Activated CD4-positive, alpha-beta memory T cell treated with anti-CD3 and anti-CD28 coated beads for 36 hours (primary cell): ENCODE data around the gene DPYD. TPM values are rescaled to one million over a fixed set of nuclear protein-coding genes. Genes with fewer than 3 reads are reported as not detected.

Experiments
- CTCF ChIA-PET: fragments of 350-600 bp; sonication (Branson Sonifier 250); formaldehyde crosslinking; loops from one replicate; lab custom pipeline; 2021; ENCODE audit warnings: antibody characterized with exemption, inconsistent platforms; lab: Charles Lee
- POLR2A ChIA-PET: fragments of 350-600 bp; sonication (Branson Sonifier 250); formaldehyde crosslinking; loops from one replicate; lab custom pipeline; 2021; ENCODE audit warnings: antibody characterized with exemption; lab: Charles Lee
- DNase-seq: peaks from one replicate; pipeline ENCODE4 v3.0.0-alpha.2; 2020
- H3K27ac Mint-ChIP-seq: one replicate; pipeline ENCODE4 v1.8.0; 2021; ENCODE audit warnings: mixed read lengths
- H3K27me3 Mint-ChIP-seq: one replicate; pipeline ENCODE4 v1.8.0; 2021; ENCODE audit warnings: mixed read lengths
- H3K36me3 Mint-ChIP-seq: one replicate; pipeline ENCODE4 v1.8.0; 2021; ENCODE audit warnings: mixed read lengths
- H3K4me1 Mint-ChIP-seq: one replicate; pipeline ENCODE4 v1.8.0; 2021; ENCODE audit warnings: low read depth, mixed read lengths
- H3K4me3 Mint-ChIP-seq: one replicate; pipeline ENCODE4 v1.8.0; 2021; ENCODE audit warnings: mild to moderate bottlenecking, mixed read lengths
- H3K9me3 Mint-ChIP-seq: one replicate; pipeline ENCODE4 v1.8.0; 2021; ENCODE audit warnings: mixed read lengths
- intact Hi-C: fragments of 100-400 bp; cut with micrococcal nuclease; formaldehyde crosslinking; loops from one replicate; pipeline ENCODE4 v1.15.1; 2023
- total RNA-seq, 2 experiments: library from RNA; stranded (reverse); gene quantifications; one replicate each; pipeline ENCODE4 v1.2.3, GENCODE V29; 2021

DPYD gene
- total RNA-seq, 2 experiments from 2014 or later: 11.8 to 12.2 TPM

GRCh38 chr1:97063532-97063931 lies 857.3 kb downstream of the DPYD start:
- POLR2A ChIA-PET: no interaction called here
- H3K9me3 Mint-ChIP-seq: peaks cover 7% of the 10 kb centered on the region
- H3K27me3 Mint-ChIP-seq: peaks cover 3% of the 10 kb centered on the region
- no peak overlapping the region for H3K27ac Mint-ChIP-seq
- H3K4me3 Mint-ChIP-seq: no peak overlapping the region
- CTCF ChIA-PET: no interaction called here
- no peak for DNase-seq
- H3K4me1 Mint-ChIP-seq: no peaks in the 10 kb centered on the region
- intact Hi-C loops: no loop called here
- H3K36me3 Mint-ChIP-seq: no peaks in the 10 kb centered on the region

- Mint-ChIP-seq H3K27ac (no peak overlapping the region), H3K4me1 (no peaks in the 10 kb centered on the region), H3K9me3 (peaks cover 21% of the 10 kb centered on the region), H3K27me3 (peaks cover 3% of the 10 kb centered on the region), H3K36me3 (no peaks in the 10 kb centered on the region), H3K4me3 (no peak overlapping the region)
- ChIA-PET CTCF (no interaction called here), POLR2A (no interaction called here)
- DNase-seq: no peak
- intact Hi-C loops: no loop called here
Measured at GRCh38 chr1:97061604-97062003, 859.2 kb downstream of the DPYD start.

- intact Hi-C loops: no loop called here
- H3K9me3 Mint-ChIP-seq: peaks cover 28% of the 10 kb centered on the region
- no peak for DNase-seq
- CTCF ChIA-PET: no interaction called here
- H3K27me3 Mint-ChIP-seq: peaks cover 3% of the 10 kb centered on the region
- POLR2A ChIA-PET: no interaction called here
- no peak overlapping the region for H3K27ac Mint-ChIP-seq
- no peak overlapping the region for H3K4me3 Mint-ChIP-seq
- no peaks in the 10 kb centered on the region for H3K4me1 Mint-ChIP-seq
- peaks cover 3% of the 10 kb centered on the region for H3K36me3 Mint-ChIP-seq
Measured at GRCh38 chr1:97056386-97056785, 864.4 kb downstream of the DPYD start.

- Mint-ChIP-seq H3K27ac (no peak overlapping the region), H3K9me3 (peaks cover 28% of the 10 kb centered on the region), H3K4me3 (no peak overlapping the region), H3K36me3 (peaks cover 3% of the 10 kb centered on the region), H3K4me1 (peaks cover 2% of the 10 kb centered on the region), H3K27me3 (peaks cover 3% of the 10 kb centered on the region)
- intact Hi-C loops: no loop called here
- DNase-seq: no peak
- CTCF ChIA-PET: no interaction called here
- POLR2A ChIA-PET: no interaction called here
Measured at GRCh38 chr1:97053268-97053667, 867.6 kb downstream of the DPYD start.

DNA sequence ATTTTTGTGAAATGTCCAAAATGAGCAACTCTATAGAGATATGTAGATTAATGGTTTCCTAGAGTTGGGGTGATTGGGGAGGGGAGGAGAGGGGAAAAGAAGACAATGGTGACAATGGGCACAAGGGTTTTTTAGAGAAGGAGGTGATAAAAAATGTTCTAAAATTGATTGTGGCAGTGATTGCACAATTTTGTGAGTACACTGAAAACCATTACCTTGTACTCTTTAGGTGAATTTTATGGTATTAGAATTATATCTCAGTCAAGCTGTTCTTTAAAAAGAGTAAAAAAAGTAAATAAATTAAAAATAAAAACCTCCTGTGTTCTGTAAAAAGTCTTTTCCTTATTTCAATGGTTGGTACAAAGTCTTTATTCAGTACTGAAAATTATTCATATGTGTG lies 869.0 kb downstream of the DPYD start:
- H3K27ac Mint-ChIP-seq: no peak overlapping the region
- POLR2A ChIA-PET: no interaction called here
- peaks cover 3% of the 10 kb centered on the region for H3K36me3 Mint-ChIP-seq
- peaks cover 4% of the 10 kb centered on the region for H3K27me3 Mint-ChIP-seq
- peaks cover 16% of the 10 kb centered on the region for H3K9me3 Mint-ChIP-seq
- CTCF ChIA-PET: no interaction called here
- intact Hi-C loops: no loop called here
- no peak overlapping the region for H3K4me3 Mint-ChIP-seq
- H3K4me1 Mint-ChIP-seq: peaks cover 2% of the 10 kb centered on the region
- DNase-seq: no peak

GRCh38 chr1:97050506-97050905 lies 870.3 kb downstream of the DPYD start:
- H3K36me3 Mint-ChIP-seq: no peaks in the 10 kb centered on the region
- POLR2A ChIA-PET: no interaction called here
- H3K27me3 Mint-ChIP-seq: peaks cover 4% of the 10 kb centered on the region
- no peak overlapping the region for H3K27ac Mint-ChIP-seq
- no peak for DNase-seq
- H3K4me3 Mint-ChIP-seq: no peak overlapping the region
- peaks cover 4% of the 10 kb centered on the region for H3K9me3 Mint-ChIP-seq
- H3K4me1 Mint-ChIP-seq: peaks cover 2% of the 10 kb centered on the region
- intact Hi-C loops: no loop called here
- CTCF ChIA-PET: no interaction called here

GRCh38 chr1:97047421-97047793 lies 873.4 kb downstream of the DPYD start:
- H3K4me3 Mint-ChIP-seq: no peak overlapping the region
- intact Hi-C loops: no loop called here
- no peaks in the 10 kb centered on the region for H3K36me3 Mint-ChIP-seq
- H3K4me1 Mint-ChIP-seq: peaks cover 2% of the 10 kb centered on the region
- H3K27ac Mint-ChIP-seq: no peak overlapping the region
- H3K27me3 Mint-ChIP-seq: peaks cover 4% of the 10 kb centered on the region
- ChIA-PET POLR2A (no interaction called here), CTCF (no interaction called here)
- no peak for DNase-seq
- peaks cover 2% of the 10 kb centered on the region for H3K9me3 Mint-ChIP-seq

DNA sequence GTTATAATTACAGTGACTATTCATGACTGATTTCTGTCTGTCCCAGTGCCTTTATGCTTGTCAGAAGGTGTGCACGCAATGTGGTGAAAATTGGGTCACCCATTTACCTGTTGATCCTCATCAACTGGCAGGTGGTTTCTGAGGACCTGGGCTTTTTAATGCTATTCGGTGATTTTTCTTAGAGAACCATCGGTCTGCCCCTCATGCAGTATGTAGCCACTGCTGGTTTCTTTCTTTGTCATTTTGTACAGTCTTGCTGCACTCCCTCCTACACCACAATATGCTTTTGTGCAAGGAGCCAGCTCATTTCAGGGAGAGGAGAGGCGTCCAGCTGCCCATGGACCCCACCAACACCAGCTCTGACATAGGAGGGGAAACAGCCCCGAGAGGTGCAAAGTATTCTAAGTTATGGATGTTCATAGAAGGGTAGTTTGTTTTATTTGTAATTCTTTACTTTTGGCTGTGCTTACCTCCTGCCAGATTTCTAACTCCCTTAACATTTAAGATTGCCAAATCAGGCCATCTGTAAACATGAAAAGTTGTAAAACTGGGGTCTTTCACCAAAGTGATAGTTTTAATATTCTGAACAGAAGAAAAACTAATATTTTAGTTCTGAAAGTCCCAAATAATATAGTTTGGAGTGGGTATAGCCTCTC lies 873.9 kb downstream of the DPYD start:
- DNase-seq: no peak
- no peak overlapping the region for H3K4me3 Mint-ChIP-seq
- no peaks in the 10 kb centered on the region for H3K36me3 Mint-ChIP-seq
- ChIA-PET POLR2A (no interaction called here), CTCF (no interaction called here)
- peaks cover 2% of the 10 kb centered on the region for H3K4me1 Mint-ChIP-seq
- intact Hi-C loops: no loop called here
- H3K27ac Mint-ChIP-seq: no peak overlapping the region
- peaks cover 4% of the 10 kb centered on the region for H3K27me3 Mint-ChIP-seq
- H3K9me3 Mint-ChIP-seq: peaks cover 5% of the 10 kb centered on the region

DNA sequence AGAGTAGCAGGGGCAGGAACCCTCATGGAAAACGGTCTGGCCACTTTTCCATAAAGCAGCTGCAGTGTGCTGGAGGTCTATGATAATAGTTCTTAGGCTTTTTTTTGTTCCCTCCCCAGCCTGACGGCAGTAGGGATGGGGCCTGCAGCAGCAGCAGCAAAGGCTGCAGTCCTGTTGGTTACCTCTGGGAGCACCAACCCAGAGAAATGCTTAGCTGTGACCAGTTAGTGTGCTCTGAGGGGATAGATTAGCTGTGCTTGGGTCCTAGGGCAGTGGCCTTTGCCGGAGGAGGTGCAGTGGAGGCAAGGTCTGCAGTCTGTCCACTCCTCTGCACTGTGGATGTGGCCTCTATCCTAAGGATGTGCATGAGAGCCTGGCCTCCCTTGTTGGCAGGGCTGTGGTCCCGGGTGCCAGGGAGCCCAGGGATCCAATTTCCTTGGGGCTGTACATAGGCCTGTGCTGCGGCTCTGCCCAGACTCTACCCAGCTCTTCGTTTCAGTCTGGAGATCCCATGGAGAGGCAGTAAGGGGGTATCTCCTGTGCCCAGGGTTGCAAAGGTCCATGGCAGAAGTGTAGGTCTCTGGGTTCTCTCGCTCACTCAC lies 876.6 kb downstream of the DPYD start:
- no peak overlapping the region for H3K27ac Mint-ChIP-seq
- peaks cover 2% of the 10 kb centered on the region for H3K4me1 Mint-ChIP-seq
- peaks cover 14% of the 10 kb centered on the region for H3K9me3 Mint-ChIP-seq
- no peak overlapping the region for H3K4me3 Mint-ChIP-seq
- ChIA-PET CTCF (no interaction called here), POLR2A (no interaction called here)
- H3K36me3 Mint-ChIP-seq: no peaks in the 10 kb centered on the region
- DNase-seq: no peak
- peaks cover 4% of the 10 kb centered on the region for H3K27me3 Mint-ChIP-seq
- intact Hi-C loops: no loop called here

DNA sequence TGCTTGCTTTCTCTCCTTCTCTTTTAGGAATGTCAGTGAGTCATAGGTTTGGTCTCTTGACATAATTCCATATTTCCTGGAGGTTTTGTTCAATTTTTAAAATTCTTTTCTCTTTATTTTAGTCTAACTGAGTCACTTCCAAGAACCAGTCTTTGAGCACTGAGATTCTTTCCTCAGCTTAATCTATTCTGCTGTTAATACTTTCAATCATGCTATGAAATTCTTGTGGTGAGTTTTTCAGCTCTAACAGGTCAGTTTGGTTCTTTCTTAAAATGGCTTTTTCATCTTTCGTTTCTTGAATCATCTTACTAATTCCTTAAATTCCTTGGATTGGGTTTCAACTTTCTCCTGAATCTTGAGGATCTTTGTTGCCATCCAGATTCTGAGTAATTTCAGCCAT lies 878.3 kb downstream of the DPYD start:
- Mint-ChIP-seq H3K27me3 (peaks cover 1% of the 10 kb centered on the region), H3K9me3 (peaks cover 25% of the 10 kb centered on the region), H3K4me1 (no peaks in the 10 kb centered on the region), H3K36me3 (no peaks in the 10 kb centered on the region), H3K4me3 (no peak overlapping the region), H3K27ac (no peak overlapping the region)
- ChIA-PET POLR2A (no interaction called here), CTCF (no interaction called here)
- DNase-seq: no peak
- intact Hi-C loops: no loop called here

- Mint-ChIP-seq H3K27ac (no peak overlapping the region), H3K27me3 (no peaks in the 10 kb centered on the region), H3K9me3 (peaks cover 25% of the 10 kb centered on the region), H3K4me3 (no peak overlapping the region), H3K36me3 (no peaks in the 10 kb centered on the region), H3K4me1 (no peaks in the 10 kb centered on the region)
- no peak for DNase-seq
- CTCF ChIA-PET: interaction anchor here (0.6 kb wide), 1 partner anchor 355 kb away, joined by 3 read pairs; no protein-coding TSS in a partner anchor
- intact Hi-C loops: no loop called here
- POLR2A ChIA-PET: no interaction called here
Measured at GRCh38 chr1:97041026-97041425, 879.8 kb downstream of the DPYD start.

GRCh38 chr1:97038410-97038809 lies 882.4 kb downstream of the DPYD start:
- Mint-ChIP-seq H3K9me3 (peaks cover 25% of the 10 kb centered on the region), H3K36me3 (no peaks in the 10 kb centered on the region), H3K4me1 (no peaks in the 10 kb centered on the region), H3K4me3 (no peak overlapping the region), H3K27ac (no peak overlapping the region), H3K27me3 (no peaks in the 10 kb centered on the region)
- ChIA-PET CTCF (no interaction called here), POLR2A (no interaction called here)
- no peak for DNase-seq
- intact Hi-C loops: no loop called here

- H3K4me1 Mint-ChIP-seq: no peaks in the 10 kb centered on the region
- no peak overlapping the region for H3K27ac Mint-ChIP-seq
- H3K4me3 Mint-ChIP-seq: no peak overlapping the region
- no peaks in the 10 kb centered on the region for H3K36me3 Mint-ChIP-seq
- H3K9me3 Mint-ChIP-seq: peaks cover 15% of the 10 kb centered on the region
- POLR2A ChIA-PET: no interaction called here
- no peaks in the 10 kb centered on the region for H3K27me3 Mint-ChIP-seq
- CTCF ChIA-PET: no interaction called here
- no peak for DNase-seq
- intact Hi-C loops: no loop called here
Measured at GRCh38 chr1:97034651-97035050, 886.2 kb downstream of the DPYD start.
